H54 (cell line): ENCODE results near the gene SHTN1.

ENCODE experiments used
- DNase-seq: peaks from one replicate; pipeline ENCODE4 v3.0.0; 2011; ENCODE audit warnings: low spot score, mixed read lengths; ENCODE audit not compliant: insufficient read length
- FAIRE-seq: peaks from 3 replicates; lab custom pipeline; 2011; peaks lifted over from hg19 to GRCh38; lab: Jason Lieb, UNC
- POLR2A ChIP-seq: IDR thresholded peaks from 2 replicates; pipeline ENCODE4 v1.6.1; 2011; ENCODE audit warnings: low read depth, mild to moderate bottlenecking, low read length

Gene SHTN1

GRCh38 chr10:116888380-116889055, 116.5 kb downstream of the SHTN1 start:
- DNase-seq (peak; percentile 73), FAIRE-seq (peak; percentile 84)

DNA sequence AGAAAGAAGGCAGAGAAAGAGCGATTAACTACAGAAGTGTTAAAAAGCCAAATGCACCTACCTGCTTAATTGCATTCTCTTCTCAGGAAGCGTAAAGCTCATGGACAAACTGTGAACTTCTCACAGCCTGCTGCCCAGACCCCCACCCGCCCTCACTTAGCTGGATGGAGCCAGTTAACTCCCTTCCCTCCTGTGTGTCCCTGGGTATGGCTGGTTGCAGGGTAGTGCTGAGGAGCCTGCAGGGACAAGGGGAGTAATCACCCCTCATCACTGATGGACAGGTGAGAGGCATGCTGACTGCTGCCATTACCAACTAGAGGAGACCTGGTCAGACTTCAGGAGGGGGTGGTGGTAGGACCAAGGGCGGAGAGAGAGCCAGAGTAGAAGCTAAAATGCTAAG, 118.2 kb downstream of the SHTN1 start:
- FAIRE-seq (no peak), DNase-seq (no peak)
- TF ChIP-seq POLR2A: no peak

More at GRCh38 chr10:116888380-116889055, 116.5 kb downstream of the SHTN1 start:
- no peak for TF ChIP-seq POLR2A

DNA sequence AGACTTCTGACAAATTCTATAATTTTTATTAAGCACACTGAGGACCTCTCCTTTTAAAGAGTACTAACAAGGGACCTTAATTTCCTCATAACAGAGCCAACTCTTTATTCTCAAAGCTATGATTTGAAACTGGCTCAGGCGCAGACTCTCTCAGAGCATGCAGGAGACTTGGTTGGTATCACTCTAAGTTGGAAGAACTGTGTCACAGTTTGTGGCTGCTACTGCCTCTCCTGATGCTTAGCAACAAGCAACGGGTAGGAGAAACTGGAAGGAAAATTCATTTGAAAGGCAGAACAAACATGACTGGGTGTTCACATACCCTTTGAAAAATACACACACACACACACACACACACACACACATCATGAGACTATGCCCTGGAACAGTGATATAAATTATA, 122.3 kb downstream of the SHTN1 start:
- DNase-seq (no peak), FAIRE-seq (no peak)
- TF ChIP-seq POLR2A: no peak

DNA sequence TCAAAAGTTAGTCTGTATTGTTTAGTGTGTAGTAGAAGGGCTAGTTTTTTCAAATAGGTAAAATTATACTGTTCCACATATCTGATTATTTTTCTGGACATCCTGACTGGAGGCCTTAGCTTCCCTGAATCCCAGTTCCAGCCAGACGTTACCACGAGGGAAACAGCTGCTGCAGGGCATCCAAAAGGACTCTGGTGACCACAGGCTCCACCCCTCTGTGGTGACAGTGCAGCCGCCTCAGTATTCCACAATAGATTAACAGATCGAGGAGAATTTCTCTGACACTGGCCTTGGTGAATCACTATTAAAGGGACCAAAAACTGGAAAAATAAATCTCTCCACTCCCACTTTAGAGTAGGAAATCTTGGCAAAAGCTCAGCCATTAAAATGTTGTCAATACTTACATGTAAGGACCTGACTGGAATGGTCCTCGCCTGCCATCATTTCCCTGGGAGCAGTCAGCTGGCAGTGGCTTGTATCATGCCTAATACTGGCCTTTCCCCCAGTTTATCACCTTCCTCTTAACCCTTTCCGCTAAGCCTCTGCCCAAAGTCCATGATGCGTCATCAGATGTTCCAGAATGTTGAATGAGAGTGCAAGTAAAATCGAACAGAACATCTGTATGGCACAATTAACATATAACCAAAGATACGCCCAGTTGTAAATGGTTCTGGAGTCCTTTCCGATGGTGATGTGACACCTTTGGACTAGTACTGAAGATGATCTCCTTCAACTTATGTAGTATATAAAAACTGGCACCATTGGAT, 124.1 kb downstream of the SHTN1 start:
- TF ChIP-seq POLR2A: no peak
- DNase-seq (no peak), FAIRE-seq (no peak)

- FAIRE-seq (no peak), DNase-seq (no peak)
- TF ChIP-seq POLR2A: no peak
Measured at GRCh38 chr10:116879817-116880216, 125.2 kb downstream of the SHTN1 start.

DNA sequence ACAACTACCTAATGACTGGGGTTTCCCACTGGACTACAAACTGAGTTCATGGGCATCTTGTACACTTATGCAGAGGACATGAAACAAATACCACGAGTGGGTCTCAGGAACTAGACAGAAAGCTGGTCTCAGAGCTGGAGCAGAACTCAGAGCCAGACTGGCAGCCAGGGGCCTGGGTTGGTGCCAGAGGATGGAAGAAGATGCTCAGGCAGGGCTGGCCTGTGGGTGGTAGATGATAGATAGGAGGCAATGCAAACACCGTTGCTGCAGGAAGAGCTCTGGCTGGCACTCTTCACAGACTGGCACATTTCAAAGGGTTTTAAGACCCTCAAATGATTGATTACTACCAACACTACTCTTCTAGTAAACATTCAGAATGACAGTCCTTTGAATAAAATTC, 126.9 kb downstream of the SHTN1 start:
- FAIRE-seq (no peak), DNase-seq (no peak)
- TF ChIP-seq POLR2A: no peak

DNA sequence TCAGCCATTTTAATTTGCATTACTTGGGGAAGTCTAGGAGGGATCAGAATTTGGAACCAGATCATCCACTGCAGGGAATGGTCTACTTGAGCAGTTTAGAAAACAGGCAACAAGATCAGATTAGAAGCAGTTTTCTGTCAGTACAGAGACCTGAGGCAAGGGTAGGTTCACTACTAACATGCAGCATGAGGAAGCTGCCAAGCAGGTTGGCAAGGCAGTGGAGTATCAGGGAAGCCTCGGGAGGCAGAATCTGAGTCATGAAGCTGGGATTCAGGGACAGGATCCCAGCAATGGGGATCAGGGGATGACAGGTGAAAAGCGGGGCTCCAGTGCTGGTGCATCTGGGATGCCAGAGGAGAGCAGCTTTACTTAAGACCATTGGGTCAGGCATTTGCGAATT, 127.6 kb downstream of the SHTN1 start:
- DNase-seq: no peak
- no peak for TF ChIP-seq POLR2A
- FAIRE-seq: no peak

- FAIRE-seq: no peak
- no peak for DNase-seq
Measured at GRCh38 chr10:116875897-116876296, 129.1 kb downstream of the SHTN1 start.

DNA sequence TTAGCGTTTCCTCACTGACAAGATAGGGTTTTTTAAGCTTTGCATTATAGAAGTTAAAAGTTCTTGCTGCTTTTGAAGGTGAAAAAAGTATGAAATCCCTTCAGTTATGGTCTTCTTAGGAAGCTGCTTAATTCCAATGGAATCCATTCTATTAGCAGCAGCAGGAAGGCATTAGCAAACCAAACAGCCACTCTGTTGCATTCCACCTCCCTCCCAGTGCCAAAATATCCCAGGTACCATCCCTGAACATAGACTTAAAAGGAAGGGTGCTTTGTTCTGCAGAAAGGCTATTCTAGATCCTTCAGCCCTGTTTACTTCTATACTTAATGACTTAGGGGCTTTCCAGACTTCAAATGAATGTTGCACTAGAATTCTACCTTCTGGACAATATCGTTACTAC, 131.9 kb downstream of the SHTN1 start:
- no peak for FAIRE-seq
- TF ChIP-seq POLR2A: no peak

More at GRCh38 chr10:116875897-116876296, 129.1 kb downstream of the SHTN1 start:
- TF ChIP-seq POLR2A: no peak

GRCh38 chr10:116870949-116871348, 134.0 kb downstream of the SHTN1 start:
- no peak for DNase-seq
- TF ChIP-seq POLR2A: no peak
- no peak for FAIRE-seq

More for the DNA sequence above, 131.9 kb downstream of the SHTN1 start:
- no peak for DNase-seq

GRCh38 chr10:116868722-116869121, 136.3 kb downstream of the SHTN1 start:
- no peak for TF ChIP-seq POLR2A
- no peak for FAIRE-seq
- no peak for DNase-seq

DNA sequence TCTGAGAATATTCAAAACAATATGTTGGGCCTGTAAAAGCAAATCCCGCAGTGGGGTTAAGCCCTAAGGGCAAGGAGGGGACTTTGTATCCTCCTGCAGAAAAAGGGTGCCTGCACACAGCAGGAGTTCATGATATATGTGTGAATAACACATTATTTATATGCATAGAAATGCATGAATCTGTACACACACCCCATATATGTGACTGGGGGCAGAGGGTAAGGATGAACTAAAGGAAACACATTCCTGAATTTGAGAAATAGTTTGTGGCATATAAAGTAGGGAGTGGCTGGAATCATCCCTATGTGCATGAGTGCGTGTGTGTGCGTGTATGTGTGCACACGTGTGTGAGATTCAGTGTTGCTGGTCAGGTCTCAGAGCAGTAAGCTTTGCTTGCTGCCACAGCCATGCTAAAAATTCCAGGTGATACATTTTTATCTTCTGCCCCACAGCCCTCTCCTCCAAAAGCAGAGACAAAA, 136.8 kb downstream of the SHTN1 start:
- TF ChIP-seq POLR2A: no peak
- DNase-seq: no peak
- FAIRE-seq: no peak

GRCh38 chr10:116866987-116867595, 137.9 kb downstream of the SHTN1 start:
- DNase-seq (no peak), FAIRE-seq (no peak)

DNA sequence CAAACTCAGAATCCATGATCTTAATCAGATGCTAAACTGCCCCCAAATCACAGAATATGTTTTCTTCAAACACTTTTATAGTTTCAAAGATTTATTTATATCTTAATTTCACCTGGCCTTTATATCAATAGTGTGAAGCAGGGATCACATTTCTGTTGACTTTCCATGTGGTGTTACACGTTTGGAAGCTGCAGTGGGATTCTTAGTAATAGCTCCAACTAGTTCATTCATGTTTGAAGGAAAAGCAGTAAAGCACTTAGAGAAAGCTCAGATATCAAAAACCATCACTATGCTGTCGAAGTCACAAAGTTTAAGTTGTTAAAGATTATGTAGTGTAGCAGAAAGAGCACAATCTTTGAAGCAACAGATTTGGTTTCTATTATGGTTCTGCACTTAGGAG, 138.9 kb downstream of the SHTN1 start:
- FAIRE-seq (no peak), DNase-seq (no peak)
- TF ChIP-seq POLR2A: no peak

More at GRCh38 chr10:116866987-116867595, 137.9 kb downstream of the SHTN1 start:
- TF ChIP-seq POLR2A: no peak
